GM12878 (cell line): ENCODE data around the gene ZNF43. TPM values are rescaled to one million over a fixed set of nuclear protein-coding genes. Genes with fewer than 3 reads are reported as not detected.

ENCODE experiments used
- ATAC-seq: fragments of 200-7000 bp; cut with Tn5 transposase; 3 replicates; pipeline ENCODE4 v1.9.1; 2020; ENCODE audit warnings: mild to moderate bottlenecking, moderate library complexity
- BruUV-seq: library from RNA; stranded (reverse); fragments of 400-500 nt; replicated peaks from 2 replicates; lab custom pipeline; 2021; lab: Mats Ljungman, UMichigan
- CTCF ChIA-PET: fragments of 300-600 bp; sonication (Branson Sonifier 250); formaldehyde crosslinking; extraction: SDS; loops from one replicate; lab custom pipeline; 2021; ENCODE audit warnings: inconsistent platforms; lab: Yijun Ruan, JAX
- POLR2A ChIA-PET: fragments of 350-600 bp; formaldehyde crosslinking; extraction: SDS; loops from one replicate; lab custom pipeline; 2021; ENCODE audit warnings: inconsistent platforms; lab: Charles Lee
- RAD21 ChIA-PET: fragments of 300-600 bp; sonication (Branson Sonifier 250); formaldehyde crosslinking; loops from one replicate; lab custom pipeline; 2023; ENCODE audit warnings: antibody characterized with exemption; ENCODE audit not compliant: unreplicated experiment; lab: Charles Lee
- SMC1A ChIA-PET: fragments of 300-600 bp; sonication (Branson Sonifier 250); formaldehyde crosslinking; loops from one replicate; lab custom pipeline; 2023; ENCODE audit not compliant: unreplicated experiment, uncharacterized antibody; lab: Charles Lee
- DNase-seq: peaks from one replicate; pipeline ENCODE4 v3.0.0-alpha.2; 2011; ENCODE audit warnings: low read depth, low spot score
- FAIRE-seq: peaks from 3 replicates; lab custom pipeline; 2011; peaks lifted over from hg19 to GRCh38; lab: Jason Lieb, UNC
- H2AFZ ChIP-seq: 2 replicates; pipeline ENCODE4 v1.6.0; 2011; ENCODE audit warnings: low read depth, low read length, control low read depth; ENCODE audit not compliant: control insufficient read depth
- H3K27ac ChIP-seq: 2 replicates; pipeline ENCODE4 v1.5.1; 2011; ENCODE audit warnings: control low read depth; ENCODE audit not compliant: control insufficient read depth, insufficient read depth
- H3K27me3 ChIP-seq, 2 experiments: replicated peaks in 1 of 2; 2 replicates each; pipeline versions ENCODE4 v1.6.0 to v1.6.1; 2011; ENCODE audit warnings: low read length in 1 of 2; ENCODE audit not compliant: control insufficient read depth in 2 of 2, insufficient read depth in 2 of 2
- H3K36me3 ChIP-seq, 2 experiments: 2 replicates each; pipeline ENCODE4 v1.5.1; 2011; ENCODE audit warnings: low read length in 1 of 2; ENCODE audit not compliant: control insufficient read depth in 2 of 2, insufficient read depth in 2 of 2
- H3K4me1 ChIP-seq: 2 replicates; pipeline ENCODE4 v1.6.1; 2011; ENCODE audit warnings: mild to moderate bottlenecking, low read length, moderate library complexity, mixed read lengths; ENCODE audit not compliant: control insufficient read depth, insufficient read depth
- H3K4me2 ChIP-seq: 2 replicates; pipeline ENCODE4 v1.6.0; 2011; ENCODE audit warnings: control low read depth; ENCODE audit not compliant: control insufficient read depth, insufficient read depth
- H3K4me3 ChIP-seq: fragments of 200-600 bp; sonication (generic); 2 replicates; pipeline ENCODE4 v1.5.1; 2016
- H3K79me2 ChIP-seq: 2 replicates; pipeline ENCODE4 v1.6.0; 2011; ENCODE audit warnings: low read length; ENCODE audit not compliant: control insufficient read depth, insufficient read depth
- H3K9ac ChIP-seq: 2 replicates; pipeline ENCODE4 v1.8.0; 2011; ENCODE audit warnings: low read length, control low read depth, mixed read lengths; ENCODE audit not compliant: control insufficient read depth, insufficient read depth
- H3K9me3 ChIP-seq: replicated peaks from 3 replicates; pipeline ENCODE4 v1.5.1; 2011; ENCODE audit warnings: mild to moderate bottlenecking, low read length; ENCODE audit not compliant: control insufficient read depth, insufficient read depth
- H4K20me1 ChIP-seq: 2 replicates; pipeline ENCODE4 v1.6.0; 2011; ENCODE audit not compliant: control insufficient read depth, insufficient read depth
- MTA2 ChIP-seq: fragments of 450-650 bp; IDR thresholded peaks from 2 replicates; pipeline ENCODE4 v1.6.1; 2016; ENCODE audit warnings: low read depth, mild to moderate bottlenecking, moderate library complexity
- NFXL1 ChIP-seq: fragments of 450-650 bp; IDR thresholded peaks from 2 replicates; pipeline ENCODE4 v1.6.1; 2017; ENCODE audit warnings: antibody characterized with exemption, mild to moderate bottlenecking, borderline replicate concordance
- SKIL ChIP-seq: fragments of 450-650 bp; IDR thresholded peaks from 2 replicates; pipeline ENCODE4 v1.6.1; 2017; ENCODE audit warnings: mild to moderate bottlenecking, low read depth, inconsistent platforms; ENCODE audit not compliant: poor library complexity, severe bottlenecking
- SP1 ChIP-seq: IDR thresholded peaks from one replicate; pipeline ENCODE4 v1.6.1; 2011; ENCODE audit warnings: low read depth, low read length
- SREBF2 ChIP-seq: IDR thresholded peaks from 2 replicates; pipeline ENCODE4 v1.6.1; 2012; ENCODE audit warnings: mild to moderate bottlenecking, low read length
- SUPT20H ChIP-seq: IDR thresholded peaks from 2 replicates; pipeline ENCODE4 v1.6.1; 2011; ENCODE audit warnings: low read depth, mild to moderate bottlenecking, low read length, moderate library complexity, borderline replicate concordance; ENCODE audit not compliant: control insufficient read depth
- ZNF207 ChIP-seq: fragments of 450-650 bp; IDR thresholded peaks from 2 replicates; pipeline ENCODE4 v1.6.1; 2014; ENCODE audit warnings: antibody characterized with exemption, mild to moderate bottlenecking, borderline replicate concordance
- WGBS: methylation state at CpG from one replicate; pipeline ENCODE4 v1.1.6; 2016; ENCODE audit warnings: low lambda C conversion rate; ENCODE audit not compliant: insufficient replicate concordance, insufficient coverage; ENCODE audit errors: missing lambda C conversion rate; 5-methylcytosine and 5-hydroxymethylcytosine counted together
- in situ Hi-C: fragments of 300-500 bp; cut with MboI; formaldehyde crosslinking; loops from 9 replicates; pipeline ENCODE4 v1.14.3; 2018; ENCODE audit warnings: mixed read lengths
- intact Hi-C: fragments of 100-400 bp; cut with micrococcal nuclease; formaldehyde crosslinking; loops from one replicate; pipeline ENCODE4 v1.14.2; 2022; ENCODE audit not compliant: unreplicated experiment
- polyA plus RNA-seq, 11 experiments: library from polyadenylated mRNA; depleted of rRNA in 4 of 11; unstranded in 6 of 11; stranded (reverse) in 5 of 11; fragments of >200 nt; fragmentation: Nextera tagmentation in 4 of 11; fragmentation: Illumina TruSeq in 1 of 11; extraction: Ambion mirVana in 4 of 11; extraction: Trizol in 1 of 11; gene quantifications; 1 replicate in 1 of 11; 2 replicates in 10 of 11; pipeline versions ENCODE4 v1.2.1 to v1.2.3, GENCODE V29; 2011 to 2016; ENCODE audit warnings: inconsistent platforms in 2 of 11, missing spikeins in 2 of 11, low read depth in 1 of 11
- total RNA-seq, 4 experiments: library from RNA; depleted of rRNA in 3 of 4; stranded (reverse); fragments of >200 nt in 3 of 4; fragmentation: Illumina TruSeq in 1 of 4; extraction: Trizol in 1 of 4; gene quantifications; 2 replicates each; pipeline versions ENCODE4 v1.2.1 to v1.2.3, GENCODE V29; 2013 to 2021

Gene ZNF43
- total and polyA plus RNA-seq, 10 of the 15 experiments (the other 5 are each of a cell fraction or from before 2014, with no cell fraction given): 0.07 to 1.0 (median 0.38) TPM

GRCh38 chr19:21850656-21851255, 14.8 kb upstream of the ZNF43 start:
- H4K20me1 ChIP-seq: no peaks in the 10 kb centered on the region
- no peak overlapping the region for H2AFZ ChIP-seq
- H3K27me3 ChIP-seq: no peaks in the 10 kb centered on the region
- intact Hi-C loops: no loop called here
- BruUV-seq: no TSS peak
- SMC1A ChIA-PET: no interaction called here
- WGBS: 94% methylated on average over 9 of the region's 9 CpGs
- no peak for TF ChIP-seq SP1
- no peak for TF ChIP-seq MTA2
- no peak for TF ChIP-seq ZNF207
- TF ChIP-seq NFXL1: no peak
- no peak for TF ChIP-seq SUPT20H
- no peak for TF ChIP-seq SREBF2
- no peak for TF ChIP-seq SKIL
- TF ChIP-seq, all 136 proteins: peak for 0
- no peak overlapping the region for H3K27ac ChIP-seq
- no peak for ATAC-seq
- no peak overlapping the region for H3K9ac ChIP-seq
- in situ Hi-C loops: no loop called here
- H3K79me2 ChIP-seq: no peaks in the 10 kb centered on the region
- POLR2A ChIA-PET: no interaction called here
- H3K9me3 ChIP-seq: peaks cover 4% of the 10 kb centered on the region
- no peak overlapping the region for H3K4me3 ChIP-seq
- DNase-seq: no peak
- RAD21 ChIA-PET: no interaction called here
- FAIRE-seq: no peak
- H3K4me2 ChIP-seq: no peak overlapping the region
- no peaks in the 10 kb centered on the region for H3K4me1 ChIP-seq
- CTCF ChIA-PET: no interaction called here
- no peaks in the 10 kb centered on the region for H3K36me3 ChIP-seq
